ENCODE data around the gene SYT15. TPM values are rescaled to one million over a fixed set of nuclear protein-coding genes. Genes with fewer than 3 reads are reported as not detected.

SYT15 gene
- total RNA-seq, 1 experiment from 2014 or later: 1.6 TPM

GRCh38 chr10:46547541-46548497 is 31.1 kb upstream of the SYT15 start:
- Histone ChIP-seq H3K4me3 (replicated peaks in 1 of 2; ENCODE audit: low read depth in 1 of 2, low read length in 2 of 2) (no peak overlapping the region), H3K9ac (ENCODE audit: low read length) (no peak overlapping the region), H3K9me3 (ENCODE audit: control insufficient read depth in 1 of 2, insufficient read depth in 1 of 2, low read depth in 1 of 2, low read length in 2 of 2) (no peaks in the 10 kb centered on the region), H3K36me3 (ENCODE audit: control insufficient read depth in 1 of 2, insufficient read depth in 2 of 2, low read length in 2 of 2) (no peaks in the 10 kb centered on the region), H3K4me2 (ENCODE audit: low read length) (no peak overlapping the region), H3K9me2 (ENCODE audit: insufficient read depth) (no peaks in the 10 kb centered on the region), H3K27ac (ENCODE audit: low read depth, low read length) (no peak overlapping the region), H3K79me2 (ENCODE audit: insufficient read depth, low read length) (no peaks in the 10 kb centered on the region), H3K27me3 (ENCODE audit: insufficient read depth, low read length) (no peaks in the 10 kb centered on the region), H4K20me1 (ENCODE audit: insufficient read depth) (no peaks in the 10 kb centered on the region), H3K4me1 (ENCODE audit: control insufficient read depth in 1 of 2, insufficient read depth in 2 of 2, low read length in 2 of 2) (no peaks in the 10 kb centered on the region), H2AFZ (ENCODE audit: low read depth, low read length, poor library complexity, severe bottlenecking) (no peak overlapping the region)
- no peak for TF ChIP-seq ELF1 (IDR thresholded peaks at IDR 0.05; ENCODE audit: borderline replicate concordance, low read depth)
- no peak for TF ChIP-seq SP1 (IDR thresholded peaks at IDR 0.05; ENCODE audit: low read depth)
- no peak for TF ChIP-seq ZNF274 (IDR thresholded peaks at IDR 0.05; ENCODE audit: low read depth, low read length)
- no peak for TF ChIP-seq MAX (IDR thresholded peaks at IDR 0.05)
- TF ChIP-seq REST (IDR thresholded peaks at IDR 0.05; ENCODE audit: low read depth): no peak
- TF ChIP-seq, protein P1, sequence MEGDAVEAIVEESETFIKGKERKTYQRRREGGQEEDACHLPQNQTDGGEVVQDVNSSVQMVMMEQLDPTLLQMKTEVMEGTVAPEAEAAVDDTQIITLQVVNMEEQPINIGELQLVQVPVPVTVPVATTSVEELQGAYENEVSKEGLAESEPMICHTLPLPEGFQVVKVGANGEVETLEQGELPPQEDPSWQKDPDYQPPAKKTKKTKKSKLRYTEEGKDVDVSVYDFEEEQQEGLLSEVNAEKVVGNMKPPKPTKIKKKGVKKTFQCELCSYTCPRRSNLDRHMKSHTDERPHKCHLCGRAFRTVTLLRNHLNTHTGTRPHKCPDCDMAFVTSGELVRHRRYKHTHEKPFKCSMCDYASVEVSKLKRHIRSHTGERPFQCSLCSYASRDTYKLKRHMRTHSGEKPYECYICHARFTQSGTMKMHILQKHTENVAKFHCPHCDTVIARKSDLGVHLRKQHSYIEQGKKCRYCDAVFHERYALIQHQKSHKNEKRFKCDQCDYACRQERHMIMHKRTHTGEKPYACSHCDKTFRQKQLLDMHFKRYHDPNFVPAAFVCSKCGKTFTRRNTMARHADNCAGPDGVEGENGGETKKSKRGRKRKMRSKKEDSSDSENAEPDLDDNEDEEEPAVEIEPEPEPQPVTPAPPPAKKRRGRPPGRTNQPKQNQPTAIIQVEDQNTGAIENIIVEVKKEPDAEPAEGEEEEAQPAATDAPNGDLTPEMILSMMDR (IDR thresholded peaks at IDR 0.05 in 2 of 3, conservative IDR thresholded peaks at IDR 0.05 in 1 of 3; ENCODE audit: borderline replicate concordance in 1 of 3, insufficient read depth in 1 of 3, low read depth in 2 of 3, low read length in 2 of 3): no peak
- TF ChIP-seq JUND (IDR thresholded peaks at IDR 0.05): no peak
- TF ChIP-seq, protein P2, sequence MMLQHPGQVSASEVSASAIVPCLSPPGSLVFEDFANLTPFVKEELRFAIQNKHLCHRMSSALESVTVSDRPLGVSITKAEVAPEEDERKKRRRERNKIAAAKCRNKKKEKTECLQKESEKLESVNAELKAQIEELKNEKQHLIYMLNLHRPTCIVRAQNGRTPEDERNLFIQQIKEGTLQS (IDR thresholded peaks at IDR 0.05): no peak
- ATAC-seq (no peak), DNase-seq (ENCODE audit: low read depth, low spot score) (no peak)
- intact Hi-C loops (cut with micrococcal nuclease): no loop called here
- BruUV-seq (replicated peaks): no TSS peak
- RAD21 ChIA-PET (ENCODE audit: low non-redundant PET in 1 of 2, low total read pairs in 2 of 2, uncharacterized antibody in 2 of 2, unreplicated experiment in 2 of 2): no interaction called here
- POLR2A ChIA-PET: no interaction called here
- CTCF ChIA-PET: no interaction called here

All from HCT116 (cell line).